Measurements from ENCODE around the gene PROK2.

DNA sequence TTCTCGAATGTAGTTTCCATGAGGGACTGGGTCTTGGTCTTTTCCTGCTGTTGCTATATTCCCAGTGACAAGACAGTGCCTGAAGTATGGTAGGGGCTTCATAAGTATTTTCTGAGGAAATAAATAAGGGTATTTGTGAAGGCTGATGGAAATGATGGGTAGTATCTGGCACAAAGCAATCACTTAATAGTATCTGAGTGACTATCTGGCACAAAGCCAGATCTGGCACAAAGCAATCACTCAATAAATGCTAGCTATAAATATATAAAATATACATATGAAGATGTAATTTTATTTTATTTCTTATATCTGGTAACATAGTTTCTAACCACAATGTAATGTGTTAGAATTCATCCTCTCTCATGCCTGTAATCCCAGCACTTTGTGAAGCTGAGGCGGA is 20.7 kb upstream of the PROK2 start:
- TF ChIP-seq, protein P1, sequence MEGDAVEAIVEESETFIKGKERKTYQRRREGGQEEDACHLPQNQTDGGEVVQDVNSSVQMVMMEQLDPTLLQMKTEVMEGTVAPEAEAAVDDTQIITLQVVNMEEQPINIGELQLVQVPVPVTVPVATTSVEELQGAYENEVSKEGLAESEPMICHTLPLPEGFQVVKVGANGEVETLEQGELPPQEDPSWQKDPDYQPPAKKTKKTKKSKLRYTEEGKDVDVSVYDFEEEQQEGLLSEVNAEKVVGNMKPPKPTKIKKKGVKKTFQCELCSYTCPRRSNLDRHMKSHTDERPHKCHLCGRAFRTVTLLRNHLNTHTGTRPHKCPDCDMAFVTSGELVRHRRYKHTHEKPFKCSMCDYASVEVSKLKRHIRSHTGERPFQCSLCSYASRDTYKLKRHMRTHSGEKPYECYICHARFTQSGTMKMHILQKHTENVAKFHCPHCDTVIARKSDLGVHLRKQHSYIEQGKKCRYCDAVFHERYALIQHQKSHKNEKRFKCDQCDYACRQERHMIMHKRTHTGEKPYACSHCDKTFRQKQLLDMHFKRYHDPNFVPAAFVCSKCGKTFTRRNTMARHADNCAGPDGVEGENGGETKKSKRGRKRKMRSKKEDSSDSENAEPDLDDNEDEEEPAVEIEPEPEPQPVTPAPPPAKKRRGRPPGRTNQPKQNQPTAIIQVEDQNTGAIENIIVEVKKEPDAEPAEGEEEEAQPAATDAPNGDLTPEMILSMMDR (IDR thresholded peaks at IDR 0.05): no peak
- no peak for TF ChIP-seq POLR2A (IDR thresholded peaks at IDR 0.05)

Data from stomach (tissue), 4 donors.